ENCODE measurements around the gene TPM2. TPM values are rescaled to one million over a fixed set of nuclear protein-coding genes. Genes with fewer than 3 reads are reported as not detected.

Gene TPM2
- polyA plus RNA-seq, 1 experiment = 1,727 TPM

- POLR2A ChIA-PET = interaction anchor here (0.6 to 1.8 kb wide), 4 partner anchors 32 to 582 kb away, joined by 3 to 8 read pairs (median 5); partner anchors contain the start of gene TPM2
- no peak for DNase-seq (ENCODE audit: low read depth)
These were observed 31.4 kb downstream of the TPM2 start, which contains the start of gene CCDC107 for GRCh38 chr9:35658137-35658967. Gene CCDC107 (plus strand): TSS chr9:35658292. CDS start chr9:35658380, 88 bp downstream.

GRCh38 chr9:35657546-35658136, 32.1 kb downstream of the TPM2 start, which contains the start of gene RMRP:
Gene RMRP (minus strand): TSS chr9:35658019.
- Histone ChIP-seq H3K36me3 (ENCODE audit: control insufficient read depth, insufficient read depth, low read length) (peaks cover 3% of the 10 kb centered on the region), H3K4me3 (ENCODE audit: low read depth, low read length) (peak within 1 kb of the TSS; percentile 69), H3K27me3 (ENCODE audit: control insufficient read depth, insufficient read depth, low read length) (no peaks in the 10 kb centered on the region)
- ChIA-PET POLR2A (interaction anchor here (0.7 to 1.8 kb wide), 3 partner anchors 33 to 71 kb away, joined by 3 to 8 read pairs (median 7); partner anchors contain the start of gene TPM2), CTCF (interaction anchor here (0.6 to 6.5 kb wide), 19 partner anchors 11 to 169 kb away, joined by 3 to 74 read pairs (median 4); partner anchors contain the start of genes CREB3, TESK1 and TLN1)
- peak; percentile 98 for DNase-seq (ENCODE audit: low read depth)
- peak; percentile 36; the same call in 1 of the 2 replicates for TF ChIP-seq CTCF (IDR thresholded peaks at IDR 0.05; ENCODE audit: insufficient read depth, low read depth, low read length)

More at GRCh38 chr9:35658137-35658967, 31.4 kb downstream of the TPM2 start, which contains the start of gene CCDC107:
- CTCF ChIA-PET = interaction anchor here (0.6 to 6.5 kb wide), 19 partner anchors 11 to 168 kb away, joined by 3 to 74 read pairs (median 4); partner anchors contain the start of genes CREB3, TESK1 and TLN1
- Histone ChIP-seq H3K36me3 (ENCODE audit: control insufficient read depth, insufficient read depth, low read length) (peaks cover 3% of the 10 kb centered on the region), H3K4me3 (ENCODE audit: low read depth, low read length) (peak within 1 kb of the TSS; percentile 69), H3K27me3 (ENCODE audit: control insufficient read depth, insufficient read depth, low read length) (no peaks in the 10 kb centered on the region)
- peak; percentile 69 for TF ChIP-seq CTCF (IDR thresholded peaks at IDR 0.05; ENCODE audit: insufficient read depth, low read depth, low read length)

- POLR2A ChIA-PET = interaction anchor here (1.0 to 1.8 kb wide), 2 partner anchors 34 to 71 kb away, joined by 7 to 8 read pairs; partner anchors contain the start of gene TPM2
- Histone ChIP-seq H3K4me3 (ENCODE audit: low read depth, low read length) (peak overlapping the region; percentile 30), H3K27me3 (ENCODE audit: control insufficient read depth, insufficient read depth, low read length) (no peaks in the 10 kb centered on the region), H3K36me3 (ENCODE audit: control insufficient read depth, insufficient read depth, low read length) (peaks cover 3% of the 10 kb centered on the region)
- TF ChIP-seq CTCF (IDR thresholded peaks at IDR 0.05; ENCODE audit: insufficient read depth, low read depth, low read length) = no peak
- CTCF ChIA-PET = interaction anchor here (0.6 to 6.5 kb wide), 11 partner anchors 10 to 298 kb away, joined by 3 to 74 read pairs (median 5); partner anchors contain the start of genes CREB3 and TLN1
- no peak for DNase-seq (ENCODE audit: low read depth)
These were observed 32.7 kb downstream of the TPM2 start for GRCh38 chr9:35656831-35657545.

- ChIA-PET CTCF (interaction anchor here (0.6 to 6.5 kb wide), 7 partner anchors 9 to 299 kb away, joined by 3 to 74 read pairs (median 9); partner anchors contain the start of genes CREB3 and TLN1), POLR2A (interaction anchor here (0.5 to 1.8 kb wide), 2 partner anchors 34 to 131 kb away, joined by 8 read pairs; partner anchors contain the start of gene TPM2)
- no peak for DNase-seq (ENCODE audit: low read depth)
- no peak for TF ChIP-seq CTCF (IDR thresholded peaks at IDR 0.05; ENCODE audit: insufficient read depth, low read depth, low read length)
- no peak overlapping the region for H3K4me3 ChIP-seq (ENCODE audit: low read depth, low read length)
- no peaks in the 10 kb centered on the region for H3K27me3 ChIP-seq (ENCODE audit: control insufficient read depth, insufficient read depth, low read length)
- peaks cover 3% of the 10 kb centered on the region for H3K36me3 ChIP-seq (ENCODE audit: control insufficient read depth, insufficient read depth, low read length)
These were observed 33.4 kb downstream of the TPM2 start for GRCh38 chr9:35656348-35656747.

Measured in BJ (cell line).